ENCODE measurements around the gene C1orf122.

DNA sequence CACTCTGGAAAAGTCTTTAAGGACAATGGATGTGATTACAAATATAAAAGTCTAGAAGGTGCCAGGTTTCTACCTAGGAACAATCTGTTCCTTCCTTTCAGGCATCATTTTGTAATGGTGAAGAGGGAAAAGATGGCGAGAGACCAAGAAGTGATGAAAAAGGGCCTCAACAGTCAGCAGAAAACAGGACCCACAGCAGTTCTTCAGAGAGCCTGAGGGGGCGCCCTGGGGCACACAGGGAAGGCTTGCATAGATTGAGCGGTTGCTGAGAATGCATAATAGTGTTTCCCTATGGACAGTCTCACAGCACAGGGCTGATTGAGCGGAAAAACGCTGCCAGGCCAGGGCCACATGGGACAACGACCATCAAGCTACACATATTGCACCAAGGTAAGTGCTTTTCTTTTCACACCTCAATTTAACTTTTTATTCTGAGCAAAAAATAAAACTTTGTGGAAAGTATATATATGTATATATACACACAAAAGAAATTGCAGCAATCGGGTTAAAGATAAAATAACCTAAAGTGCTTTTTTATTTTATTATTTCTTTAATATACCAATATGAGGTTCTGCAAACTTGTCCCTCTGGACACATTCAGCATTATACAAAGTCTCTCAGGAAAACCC, 3.6 kb downstream of the C1orf122 start:
- TF ChIP-seq, protein P1, sequence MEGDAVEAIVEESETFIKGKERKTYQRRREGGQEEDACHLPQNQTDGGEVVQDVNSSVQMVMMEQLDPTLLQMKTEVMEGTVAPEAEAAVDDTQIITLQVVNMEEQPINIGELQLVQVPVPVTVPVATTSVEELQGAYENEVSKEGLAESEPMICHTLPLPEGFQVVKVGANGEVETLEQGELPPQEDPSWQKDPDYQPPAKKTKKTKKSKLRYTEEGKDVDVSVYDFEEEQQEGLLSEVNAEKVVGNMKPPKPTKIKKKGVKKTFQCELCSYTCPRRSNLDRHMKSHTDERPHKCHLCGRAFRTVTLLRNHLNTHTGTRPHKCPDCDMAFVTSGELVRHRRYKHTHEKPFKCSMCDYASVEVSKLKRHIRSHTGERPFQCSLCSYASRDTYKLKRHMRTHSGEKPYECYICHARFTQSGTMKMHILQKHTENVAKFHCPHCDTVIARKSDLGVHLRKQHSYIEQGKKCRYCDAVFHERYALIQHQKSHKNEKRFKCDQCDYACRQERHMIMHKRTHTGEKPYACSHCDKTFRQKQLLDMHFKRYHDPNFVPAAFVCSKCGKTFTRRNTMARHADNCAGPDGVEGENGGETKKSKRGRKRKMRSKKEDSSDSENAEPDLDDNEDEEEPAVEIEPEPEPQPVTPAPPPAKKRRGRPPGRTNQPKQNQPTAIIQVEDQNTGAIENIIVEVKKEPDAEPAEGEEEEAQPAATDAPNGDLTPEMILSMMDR (IDR thresholded peaks at IDR 0.05; ENCODE audit: insufficient read depth, low read length), result peak; percentile 90
- TF ChIP-seq POLR2AphosphoS5 (IDR thresholded peaks at IDR 0.05; ENCODE audit: low read depth), result no peak
- TF ChIP-seq, protein P2, sequence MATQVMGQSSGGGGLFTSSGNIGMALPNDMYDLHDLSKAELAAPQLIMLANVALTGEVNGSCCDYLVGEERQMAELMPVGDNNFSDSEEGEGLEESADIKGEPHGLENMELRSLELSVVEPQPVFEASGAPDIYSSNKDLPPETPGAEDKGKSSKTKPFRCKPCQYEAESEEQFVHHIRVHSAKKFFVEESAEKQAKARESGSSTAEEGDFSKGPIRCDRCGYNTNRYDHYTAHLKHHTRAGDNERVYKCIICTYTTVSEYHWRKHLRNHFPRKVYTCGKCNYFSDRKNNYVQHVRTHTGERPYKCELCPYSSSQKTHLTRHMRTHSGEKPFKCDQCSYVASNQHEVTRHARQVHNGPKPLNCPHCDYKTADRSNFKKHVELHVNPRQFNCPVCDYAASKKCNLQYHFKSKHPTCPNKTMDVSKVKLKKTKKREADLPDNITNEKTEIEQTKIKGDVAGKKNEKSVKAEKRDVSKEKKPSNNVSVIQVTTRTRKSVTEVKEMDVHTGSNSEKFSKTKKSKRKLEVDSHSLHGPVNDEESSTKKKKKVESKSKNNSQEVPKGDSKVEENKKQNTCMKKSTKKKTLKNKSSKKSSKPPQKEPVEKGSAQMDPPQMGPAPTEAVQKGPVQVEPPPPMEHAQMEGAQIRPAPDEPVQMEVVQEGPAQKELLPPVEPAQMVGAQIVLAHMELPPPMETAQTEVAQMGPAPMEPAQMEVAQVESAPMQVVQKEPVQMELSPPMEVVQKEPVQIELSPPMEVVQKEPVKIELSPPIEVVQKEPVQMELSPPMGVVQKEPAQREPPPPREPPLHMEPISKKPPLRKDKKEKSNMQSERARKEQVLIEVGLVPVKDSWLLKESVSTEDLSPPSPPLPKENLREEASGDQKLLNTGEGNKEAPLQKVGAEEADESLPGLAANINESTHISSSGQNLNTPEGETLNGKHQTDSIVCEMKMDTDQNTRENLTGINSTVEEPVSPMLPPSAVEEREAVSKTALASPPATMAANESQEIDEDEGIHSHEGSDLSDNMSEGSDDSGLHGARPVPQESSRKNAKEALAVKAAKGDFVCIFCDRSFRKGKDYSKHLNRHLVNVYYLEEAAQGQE (IDR thresholded peaks at IDR 0.05; ENCODE audit: insufficient replicate concordance, low read depth), result no peak
